H9 (cell line): Measurements from ENCODE around the gene SPOCK3. TPM values are rescaled to one million over a fixed set of nuclear protein-coding genes. Genes with fewer than 3 reads are reported as not detected.

ENCODE experiments used
- DNase-seq: peaks from one replicate; pipeline ENCODE4 v3.0.0-alpha.2; 2017
- H2AFZ ChIP-seq: one replicate; pipeline ENCODE4 v1.6.1; 2013; ENCODE audit warnings: mild to moderate bottlenecking, low read length, control low read depth, moderate library complexity
- H2AK5ac ChIP-seq: 2 replicates; pipeline ENCODE4 v1.6.1; 2013; ENCODE audit warnings: low read length, control low read depth, mixed read lengths; ENCODE audit not compliant: insufficient read length
- H2BK120ac ChIP-seq: one replicate; pipeline ENCODE4 v1.6.1; 2013; ENCODE audit warnings: low read depth, mild to moderate bottlenecking, low read length, control low read depth, inconsistent platforms; ENCODE audit not compliant: poor library complexity, severe bottlenecking
- H2BK12ac ChIP-seq: 2 replicates; pipeline ENCODE4 v1.6.1; 2013; ENCODE audit warnings: low read length, control low read depth, mixed read lengths, low read depth; ENCODE audit not compliant: insufficient read length
- H2BK15ac ChIP-seq: 2 replicates; pipeline ENCODE4 v1.6.1; 2013; ENCODE audit warnings: low read depth, low read length, control low read depth
- H2BK20ac ChIP-seq: one replicate; pipeline ENCODE4 v1.6.1; 2013; ENCODE audit warnings: low read depth, mild to moderate bottlenecking, low read length, control low read depth, inconsistent platforms; ENCODE audit not compliant: poor library complexity, severe bottlenecking
- H2BK5ac ChIP-seq: 2 replicates; pipeline ENCODE4 v1.6.1; 2013; ENCODE audit warnings: low read length, control low read depth, mixed read lengths; ENCODE audit not compliant: insufficient read length
- H3K14ac ChIP-seq: 2 replicates; pipeline ENCODE4 v1.6.1; 2013; ENCODE audit warnings: low read length, control low read depth; ENCODE audit not compliant: insufficient read depth
- H3K18ac ChIP-seq: 2 replicates; pipeline ENCODE4 v1.6.1; 2013; ENCODE audit warnings: low read depth, mild to moderate bottlenecking, mixed read lengths, low read length, control low read depth; ENCODE audit not compliant: insufficient read length
- H3K23ac ChIP-seq: 2 replicates; pipeline ENCODE4 v1.6.1; 2013; ENCODE audit warnings: low read length, control low read depth, mixed read lengths, low read depth; ENCODE audit not compliant: insufficient read length
- H3K23me2 ChIP-seq: 2 replicates; pipeline ENCODE4 v1.6.1; 2013; ENCODE audit warnings: low read depth, mild to moderate bottlenecking, mixed read lengths, low read length, control low read depth; ENCODE audit not compliant: insufficient read length, poor library complexity, severe bottlenecking
- H3K27ac ChIP-seq: 2 replicates; pipeline ENCODE4 v1.5.1; 2013; ENCODE audit warnings: low read length, control low read depth, mixed read lengths, low read depth; ENCODE audit not compliant: insufficient read length
- H3K27me3 ChIP-seq: 2 replicates; pipeline ENCODE4 v1.6.1; 2013; ENCODE audit warnings: low read length, control low read depth, inconsistent platforms; ENCODE audit not compliant: insufficient read depth
- H3K4ac ChIP-seq: 2 replicates; pipeline ENCODE4 v1.6.1; 2013; ENCODE audit warnings: low read depth, mild to moderate bottlenecking, control low read depth, inconsistent platforms, low read length, moderate library complexity
- H3K4me1 ChIP-seq: 2 replicates; pipeline ENCODE4 v1.6.1; 2013; ENCODE audit warnings: low read length, control low read depth, inconsistent platforms; ENCODE audit not compliant: insufficient read depth
- H3K4me2 ChIP-seq: 2 replicates; pipeline ENCODE4 v1.6.1; 2013; ENCODE audit warnings: low read length, control low read depth, mixed read lengths; ENCODE audit not compliant: insufficient read length, insufficient read depth
- H3K56ac ChIP-seq: 2 replicates; pipeline ENCODE4 v1.6.1; 2013; ENCODE audit warnings: low read depth, mild to moderate bottlenecking, mixed read lengths, low read length, control low read depth; ENCODE audit not compliant: insufficient read length
- H3K79me1 ChIP-seq: 2 replicates; pipeline ENCODE4 v1.6.1; 2013; ENCODE audit warnings: low read depth, mild to moderate bottlenecking, moderate library complexity, low read length, control low read depth, inconsistent platforms; ENCODE audit not compliant: insufficient read depth, poor library complexity, severe bottlenecking
- H3K79me2 ChIP-seq: 2 replicates; pipeline ENCODE4 v1.6.1; 2013; ENCODE audit warnings: low read length, control low read depth, inconsistent platforms; ENCODE audit not compliant: insufficient read depth
- H3K9ac ChIP-seq: 2 replicates; pipeline ENCODE4 v1.6.1; 2013; ENCODE audit warnings: low read length, control low read depth, mixed read lengths; ENCODE audit not compliant: insufficient read length; ENCODE audit errors: extremely low read depth
- H3K9me3 ChIP-seq: one replicate; pipeline ENCODE4 v1.6.1; 2013; ENCODE audit warnings: low read depth, low read length, inconsistent platforms; ENCODE audit not compliant: control insufficient read depth
- H3T11ph ChIP-seq: one replicate; pipeline ENCODE4 v1.6.1; 2013; ENCODE audit warnings: mild to moderate bottlenecking, low read length, control low read depth, inconsistent platforms
- H4K20me1 ChIP-seq: one replicate; pipeline ENCODE4 v1.6.1; 2013; ENCODE audit not compliant: control insufficient read depth, insufficient read length, insufficient read depth
- H4K5ac ChIP-seq: 2 replicates; pipeline ENCODE4 v1.6.1; 2013; ENCODE audit warnings: low read depth, mild to moderate bottlenecking, mixed read lengths, low read length, control low read depth; ENCODE audit not compliant: insufficient read length
- H4K8ac ChIP-seq: replicated peaks from 2 replicates; pipeline ENCODE4 v1.6.1; 2013; ENCODE audit warnings: low read length, control low read depth, mixed read lengths, low read depth; ENCODE audit not compliant: insufficient read length
- H4K91ac ChIP-seq: 2 replicates; pipeline ENCODE4 v1.6.1; 2013; ENCODE audit warnings: low read depth, mild to moderate bottlenecking, moderate library complexity, mixed read lengths, low read length, control low read depth; ENCODE audit not compliant: insufficient read length
- H3K27ac Mint-ChIP-seq, 3 experiments: 2 replicates in 2 of 3; 3 replicates in 1 of 3; pipeline ENCODE4 v1.8.0; 2020 to 2021; ENCODE audit warnings: mixed read lengths in 3 of 3, mild to moderate bottlenecking in 1 of 3, moderate library complexity in 1 of 3
- H3K27me3 Mint-ChIP-seq: 2 replicates; pipeline ENCODE4 v1.8.0; 2021; ENCODE audit warnings: low read depth, mild to moderate bottlenecking, moderate library complexity, mixed read lengths
- H3K36me3 Mint-ChIP-seq, 3 experiments: 2 replicates in 2 of 3; 3 replicates in 1 of 3; pipeline ENCODE4 v1.8.0; 2020 to 2021; ENCODE audit warnings: low read depth in 3 of 3, mixed read lengths in 3 of 3; ENCODE audit not compliant: insufficient read depth in 1 of 3
- H3K4me1 Mint-ChIP-seq, 2 experiments: 2 replicates each; pipeline ENCODE4 v1.8.0; 2020; ENCODE audit warnings: mixed read lengths in 2 of 2
- H3K4me3 Mint-ChIP-seq, 2 experiments: 2 replicates in 1 of 2; 3 replicates in 1 of 2; pipeline ENCODE4 v1.8.0; 2020 to 2021; ENCODE audit warnings: mild to moderate bottlenecking in 2 of 2, mixed read lengths in 2 of 2, moderate library complexity in 1 of 2
- H3K9me3 Mint-ChIP-seq, 2 experiments: 2 replicates in 1 of 2; 3 replicates in 1 of 2; pipeline ENCODE4 v1.8.0; 2020; ENCODE audit warnings: mild to moderate bottlenecking in 2 of 2, mixed read lengths in 2 of 2, moderate library complexity in 1 of 2
- WGBS: extraction: QIAGEN DNeasy Blood & Tissue Kit; methylation state at CpG from one replicate; pipeline ENCODE4 v1.1.7; 2013; ENCODE audit warnings: missing lambda C conversion rate, low lambda C conversion rate, mixed read lengths; ENCODE audit not compliant: insufficient read length; ENCODE audit errors: extremely low coverage; 5-methylcytosine and 5-hydroxymethylcytosine counted together
- total RNA-seq: library from RNA; stranded (reverse); gene quantifications from 2 replicates; pipeline ENCODE4 v1.2.1, GENCODE V29; 2021
- TF ChIP-seq, protein P1 (sequence below): fragments of 200-600 bp; sonication (generic); conservative IDR thresholded peaks from 3 replicates; pipeline ENCODE4 v1.8.0; 2021; ENCODE audit warnings: antibody characterized with exemption, mild to moderate bottlenecking

SPOCK3 gene
- total RNA-seq, 1 experiment from 2014 or later = 0.28 TPM

DNA sequence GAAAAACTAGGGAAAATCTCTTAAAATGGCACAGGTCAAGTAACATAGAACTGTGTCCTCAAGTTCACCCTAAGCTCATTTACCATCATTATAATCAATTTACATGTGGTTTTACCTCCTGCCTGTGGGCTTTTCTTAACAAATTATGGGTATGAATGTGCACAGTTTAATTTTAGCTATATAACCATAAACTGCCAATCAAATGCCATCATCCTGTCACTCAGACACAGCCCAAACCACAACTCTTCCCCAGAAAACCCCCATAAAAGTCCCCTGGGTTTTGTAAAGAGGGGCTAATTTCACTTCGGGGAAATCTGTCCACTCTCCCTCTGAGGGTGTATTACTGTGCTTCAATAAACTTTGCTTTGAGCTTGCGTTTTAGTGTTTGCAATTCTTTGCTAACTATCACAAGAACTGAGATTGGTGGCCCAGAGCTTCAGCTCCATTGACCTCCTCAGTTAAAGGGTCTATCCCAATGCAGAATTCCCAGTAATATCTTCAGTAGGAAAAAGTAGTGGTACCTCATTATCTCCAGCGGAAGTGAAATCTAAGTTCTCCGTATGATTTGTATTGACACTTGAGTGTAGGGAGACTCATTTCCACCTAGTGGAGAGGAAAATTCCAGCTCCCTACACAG is 394.6 kb downstream of the SPOCK3 start:
- no peaks in the 10 kb centered on the region for H3K23me2 ChIP-seq
- H2AFZ ChIP-seq = no peak overlapping the region
- no peaks in the 10 kb centered on the region for H3K27me3 ChIP-seq
- H3K4me1 Mint-ChIP-seq = no peaks in the 10 kb centered on the region
- TF ChIP-seq, protein P1, sequence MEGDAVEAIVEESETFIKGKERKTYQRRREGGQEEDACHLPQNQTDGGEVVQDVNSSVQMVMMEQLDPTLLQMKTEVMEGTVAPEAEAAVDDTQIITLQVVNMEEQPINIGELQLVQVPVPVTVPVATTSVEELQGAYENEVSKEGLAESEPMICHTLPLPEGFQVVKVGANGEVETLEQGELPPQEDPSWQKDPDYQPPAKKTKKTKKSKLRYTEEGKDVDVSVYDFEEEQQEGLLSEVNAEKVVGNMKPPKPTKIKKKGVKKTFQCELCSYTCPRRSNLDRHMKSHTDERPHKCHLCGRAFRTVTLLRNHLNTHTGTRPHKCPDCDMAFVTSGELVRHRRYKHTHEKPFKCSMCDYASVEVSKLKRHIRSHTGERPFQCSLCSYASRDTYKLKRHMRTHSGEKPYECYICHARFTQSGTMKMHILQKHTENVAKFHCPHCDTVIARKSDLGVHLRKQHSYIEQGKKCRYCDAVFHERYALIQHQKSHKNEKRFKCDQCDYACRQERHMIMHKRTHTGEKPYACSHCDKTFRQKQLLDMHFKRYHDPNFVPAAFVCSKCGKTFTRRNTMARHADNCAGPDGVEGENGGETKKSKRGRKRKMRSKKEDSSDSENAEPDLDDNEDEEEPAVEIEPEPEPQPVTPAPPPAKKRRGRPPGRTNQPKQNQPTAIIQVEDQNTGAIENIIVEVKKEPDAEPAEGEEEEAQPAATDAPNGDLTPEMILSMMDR = no peak
- no peak overlapping the region for H3K4ac ChIP-seq
- H2BK5ac ChIP-seq = no peak overlapping the region
- no CpG with 5 or more reads among the region's 4 CpGs for WGBS
- H2BK15ac ChIP-seq = no peak overlapping the region
- H3K14ac ChIP-seq = no peak overlapping the region
- H3K36me3 Mint-ChIP-seq = peaks cover 3 to 16% (median 6%) of the 10 kb centered on the region in 3 experiments; a peak in 4 of 7 replicates
- H3K4me2 ChIP-seq = no peak overlapping the region
- DNase-seq = no peak
- peaks cover 6% of the 10 kb centered on the region for H3K9me3 ChIP-seq
- H3K18ac ChIP-seq = no peak overlapping the region
- H4K5ac ChIP-seq = no peak overlapping the region
- no peak overlapping the region for H3K9ac ChIP-seq
- H3K4me1 ChIP-seq = no peaks in the 10 kb centered on the region
- H3K56ac ChIP-seq = no peak overlapping the region
- H3K79me1 ChIP-seq = no peaks in the 10 kb centered on the region
- peaks cover 0 to 13% of the 10 kb centered on the region in 2 experiments; a peak in 3 of 5 replicates for H3K9me3 Mint-ChIP-seq
- H2BK120ac ChIP-seq = no peak overlapping the region
- no peak overlapping the region; a peak in 1 of 7 replicates for H3K27ac Mint-ChIP-seq
- H3K27ac ChIP-seq = no peak overlapping the region
- no peak overlapping the region for H2AK5ac ChIP-seq
- no peak overlapping the region for H3T11ph ChIP-seq
- H2BK12ac ChIP-seq = no peak overlapping the region
- H4K91ac ChIP-seq = no peak overlapping the region
- no peaks in the 10 kb centered on the region for H3K27me3 Mint-ChIP-seq
- H2BK20ac ChIP-seq = no peak overlapping the region
- no peaks in the 10 kb centered on the region for H4K20me1 ChIP-seq
- H3K4me3 Mint-ChIP-seq = no peak overlapping the region
- no peak overlapping the region for H3K23ac ChIP-seq
- no peak overlapping the region for H4K8ac ChIP-seq
- no peaks in the 10 kb centered on the region for H3K79me2 ChIP-seq
